DOHH2 (cell line): Measurements from ENCODE around the gene ABCC11.

Experiments used
- EZH2phosphoT487 ChIP-seq: fragments of 200-600 bp; sonication (generic); IDR thresholded peaks from 2 replicates; pipeline ENCODE4 v1.6.1; 2017; ENCODE audit warnings: borderline replicate concordance, mild to moderate bottlenecking, antibody characterized with exemption, low read length, moderate library complexity, mixed read lengths
- TF ChIP-seq, protein P1 (sequence below): fragments of 200-600 bp; sonication (generic); IDR thresholded peaks from one replicate; pipeline ENCODE4 v1.5.1; 2014; ENCODE audit warnings: antibody characterized with exemption, mild to moderate bottlenecking, low read depth, low read length; ENCODE audit not compliant: poor library complexity, severe bottlenecking

DNA sequence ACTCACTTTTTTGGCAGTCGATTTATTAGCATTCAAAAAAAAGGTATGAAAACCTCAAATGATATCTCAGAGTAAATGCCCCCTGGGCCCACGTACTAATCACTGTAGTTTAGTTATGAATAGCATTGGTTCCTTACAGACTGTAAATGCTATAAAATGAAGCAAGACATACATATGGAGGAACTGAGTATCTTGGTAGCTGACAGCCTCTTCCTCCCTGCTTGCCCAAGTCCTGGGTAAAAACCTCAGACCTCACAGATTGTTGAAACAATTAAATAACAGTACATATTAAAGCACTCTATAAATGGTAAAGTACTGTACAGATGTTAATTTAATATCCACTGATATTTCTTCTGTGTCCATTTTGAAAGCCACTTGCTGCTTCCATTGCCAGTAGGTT is 33.2 kb upstream of the ABCC11 start:
- TF ChIP-seq, protein P1, sequence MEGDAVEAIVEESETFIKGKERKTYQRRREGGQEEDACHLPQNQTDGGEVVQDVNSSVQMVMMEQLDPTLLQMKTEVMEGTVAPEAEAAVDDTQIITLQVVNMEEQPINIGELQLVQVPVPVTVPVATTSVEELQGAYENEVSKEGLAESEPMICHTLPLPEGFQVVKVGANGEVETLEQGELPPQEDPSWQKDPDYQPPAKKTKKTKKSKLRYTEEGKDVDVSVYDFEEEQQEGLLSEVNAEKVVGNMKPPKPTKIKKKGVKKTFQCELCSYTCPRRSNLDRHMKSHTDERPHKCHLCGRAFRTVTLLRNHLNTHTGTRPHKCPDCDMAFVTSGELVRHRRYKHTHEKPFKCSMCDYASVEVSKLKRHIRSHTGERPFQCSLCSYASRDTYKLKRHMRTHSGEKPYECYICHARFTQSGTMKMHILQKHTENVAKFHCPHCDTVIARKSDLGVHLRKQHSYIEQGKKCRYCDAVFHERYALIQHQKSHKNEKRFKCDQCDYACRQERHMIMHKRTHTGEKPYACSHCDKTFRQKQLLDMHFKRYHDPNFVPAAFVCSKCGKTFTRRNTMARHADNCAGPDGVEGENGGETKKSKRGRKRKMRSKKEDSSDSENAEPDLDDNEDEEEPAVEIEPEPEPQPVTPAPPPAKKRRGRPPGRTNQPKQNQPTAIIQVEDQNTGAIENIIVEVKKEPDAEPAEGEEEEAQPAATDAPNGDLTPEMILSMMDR, result no peak
- TF ChIP-seq EZH2phosphoT487, result no peak
